Glutamatergic neuron (in vitro differentiated cells): ENCODE measurements around the gene MCM5. TPM values are rescaled to one million over a fixed set of nuclear protein-coding genes. Genes with fewer than 3 reads are reported as not detected.

Source experiments
- DNase-seq: peaks from one replicate; pipeline ENCODE4 v3.0.0; 2022
- H3K27ac Mint-ChIP-seq: one replicate; pipeline ENCODE4 v1.8.0; 2020; ENCODE audit warnings: mild to moderate bottlenecking, mixed read lengths, inconsistent platforms; ENCODE audit not compliant: unreplicated experiment
- H3K27me3 Mint-ChIP-seq: one replicate; pipeline ENCODE4 v1.8.0; 2020; ENCODE audit warnings: mild to moderate bottlenecking, moderate library complexity, mixed read lengths, inconsistent platforms; ENCODE audit not compliant: unreplicated experiment
- H3K36me3 Mint-ChIP-seq: one replicate; pipeline ENCODE4 v1.8.0; 2020; ENCODE audit warnings: mild to moderate bottlenecking, mixed read lengths, inconsistent platforms; ENCODE audit not compliant: unreplicated experiment
- H3K4me1 Mint-ChIP-seq: one replicate; pipeline ENCODE4 v1.8.0; 2020; ENCODE audit warnings: mild to moderate bottlenecking, low read depth, mixed read lengths, inconsistent platforms; ENCODE audit not compliant: unreplicated experiment
- H3K4me3 Mint-ChIP-seq: one replicate; pipeline ENCODE4 v1.8.0; 2020; ENCODE audit warnings: mild to moderate bottlenecking, mixed read lengths, inconsistent platforms; ENCODE audit not compliant: unreplicated experiment
- H3K9me3 Mint-ChIP-seq: one replicate; pipeline ENCODE4 v1.8.0; 2020; ENCODE audit warnings: mild to moderate bottlenecking, moderate library complexity, mixed read lengths, inconsistent platforms; ENCODE audit not compliant: unreplicated experiment
- CTCF ChIP-seq: fragments of 200-600 bp; sonication (generic); IDR thresholded peaks from one replicate; pipeline ENCODE4 v1.5.0; 2021; ENCODE audit not compliant: partially characterized antibody, unreplicated experiment
- total RNA-seq: library from RNA; stranded (reverse); fragmentation: NEBNext Ultra II Directional; extraction: Animal tissue kit (Norgen Biotek cat#: 25700); gene quantifications from one replicate; pipeline ENCODE4 v1.2.1, GENCODE V29; 2021; ENCODE audit not compliant: unreplicated experiment

The MCM5 gene
- total RNA-seq, 1 donor from 2014 or later, result 28.3 TPM

GRCh38 chr22:35373781-35374180, 26.2 kb upstream of the MCM5 start:
- no peak for DNase-seq
- Mint-ChIP-seq H3K36me3 (no peaks in the 10 kb centered on the region), H3K4me3 (no peak overlapping the region), H3K4me1 (peaks cover 14% of the 10 kb centered on the region), H3K27me3 (peaks cover 13% of the 10 kb centered on the region), H3K9me3 (peaks cover 17% of the 10 kb centered on the region), H3K27ac (no peak overlapping the region)
- no peak for TF ChIP-seq CTCF

GRCh38 chr22:35375031-35375430, 24.9 kb upstream of the MCM5 start:
- H3K9me3 Mint-ChIP-seq, result peaks cover 17% of the 10 kb centered on the region
- no peak for DNase-seq
- no peak overlapping the region for H3K27ac Mint-ChIP-seq
- no peaks in the 10 kb centered on the region for H3K36me3 Mint-ChIP-seq
- no peak for TF ChIP-seq CTCF
- H3K27me3 Mint-ChIP-seq, result peaks cover 13% of the 10 kb centered on the region
- H3K4me3 Mint-ChIP-seq, result no peak overlapping the region
- peaks cover 12% of the 10 kb centered on the region for H3K4me1 Mint-ChIP-seq

- Mint-ChIP-seq H3K9me3 (peaks cover 19% of the 10 kb centered on the region), H3K27me3 (peaks cover 13% of the 10 kb centered on the region), H3K4me1 (peaks cover 15% of the 10 kb centered on the region)
Observed at GRCh38 chr22:35375526-35375925, 24.4 kb upstream of the MCM5 start.

GRCh38 chr22:35376728-35377472, 23.0 kb upstream of the MCM5 start:
- H3K27me3 Mint-ChIP-seq, result peaks cover 12% of the 10 kb centered on the region
- peak overlapping the region; percentile 93 for H3K27ac Mint-ChIP-seq
- DNase-seq, result peak; percentile 87
- peaks cover 18% of the 10 kb centered on the region for H3K9me3 Mint-ChIP-seq
- peak overlapping the region; percentile 55 for H3K4me3 Mint-ChIP-seq
- H3K4me1 Mint-ChIP-seq, result peaks cover 19% of the 10 kb centered on the region
- no peak for TF ChIP-seq CTCF
- H3K36me3 Mint-ChIP-seq, result no peaks in the 10 kb centered on the region

More at GRCh38 chr22:35375526-35375925, 24.4 kb upstream of the MCM5 start:
- DNase-seq, result no peak
- TF ChIP-seq CTCF, result no peak
- H3K36me3 Mint-ChIP-seq, result no peaks in the 10 kb centered on the region
- H3K27ac Mint-ChIP-seq, result no peak overlapping the region
- no peak overlapping the region for H3K4me3 Mint-ChIP-seq

GRCh38 chr22:35377735-35378134, 22.2 kb upstream of the MCM5 start:
- H3K9me3 Mint-ChIP-seq, result peaks cover 13% of the 10 kb centered on the region
- TF ChIP-seq CTCF, result no peak
- H3K27ac Mint-ChIP-seq, result peak overlapping the region; percentile 93
- peak overlapping the region; percentile 10 for H3K4me3 Mint-ChIP-seq
- H3K4me1 Mint-ChIP-seq, result peaks cover 21% of the 10 kb centered on the region
- H3K27me3 Mint-ChIP-seq, result peaks cover 9% of the 10 kb centered on the region
- no peak for DNase-seq
- H3K36me3 Mint-ChIP-seq, result no peaks in the 10 kb centered on the region
